GM12891 (cell line): ENCODE data around the gene FBP1.

Source experiments
- POLR2A ChIP-seq: IDR thresholded peaks from 2 replicates; pipeline ENCODE4 v1.6.1; 2011; ENCODE audit warnings: low read depth, low read length, control low read depth
- POLR2AphosphoS5 ChIP-seq: IDR thresholded peaks from 2 replicates; pipeline ENCODE4 v1.6.1; 2011; ENCODE audit warnings: low read depth, low read length, control low read depth
- POU2F2 ChIP-seq: IDR thresholded peaks from 2 replicates; pipeline ENCODE4 v1.6.1; 2011; ENCODE audit warnings: low read depth, mild to moderate bottlenecking, control low read depth, low read length, moderate library complexity
- SPI1 ChIP-seq: IDR thresholded peaks from 2 replicates; pipeline ENCODE4 v1.6.1; 2011; ENCODE audit warnings: low read depth, low read length, control low read depth
- TAF1 ChIP-seq: IDR thresholded peaks from 2 replicates; pipeline ENCODE4 v1.6.1; 2011; ENCODE audit warnings: low read depth, low read length, control low read depth

DNA sequence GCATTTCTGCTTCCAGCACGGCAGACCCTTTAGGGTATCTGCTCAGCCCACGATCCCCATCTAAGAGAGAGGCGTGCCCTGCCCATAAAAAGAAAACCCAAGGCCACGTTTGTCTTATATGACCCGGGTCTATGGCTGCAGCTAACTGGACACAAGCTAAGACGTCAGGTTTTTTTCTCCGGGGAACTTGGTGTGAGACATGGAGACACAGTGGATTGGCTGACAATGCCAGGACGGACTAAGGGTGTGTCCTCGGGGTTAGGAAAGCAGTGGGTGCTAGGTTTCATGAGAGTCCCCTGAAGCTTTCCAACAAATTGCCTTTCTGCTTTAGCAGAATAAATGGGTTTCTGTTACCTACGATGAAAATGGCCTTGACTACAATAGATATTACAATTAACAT is 38.6 kb downstream of the FBP1 start:
- no peak for TF ChIP-seq POU2F2
- no peak for TF ChIP-seq POLR2A
- TF ChIP-seq TAF1, result no peak
- TF ChIP-seq POLR2AphosphoS5, result no peak
- no peak for TF ChIP-seq SPI1
